Neural progenitor cell (in vitro differentiated cells): ENCODE measurements around the gene PPP2R2B. TPM values are rescaled to one million over a fixed set of nuclear protein-coding genes. Genes with fewer than 3 reads are reported as not detected.

Experiments used
- DNase-seq: peaks from one replicate; pipeline ENCODE4 v3.0.0-alpha.2; 2016; ENCODE audit warnings: low spot score
- H2AFZ ChIP-seq: fragments of 200-600 bp; sonication (generic); replicated peaks from 2 replicates; pipeline ENCODE4 v1.6.1; 2016; ENCODE audit warnings: antibody characterized with exemption
- H3F3A ChIP-seq: fragments of 200-600 bp; sonication (generic); 2 replicates; pipeline ENCODE4 v1.6.1; 2016; ENCODE audit warnings: antibody characterized with exemption, low read depth
- H3K27ac ChIP-seq: fragments of 200-600 bp; sonication (generic); 2 replicates; pipeline ENCODE4 v1.5.1; 2016; ENCODE audit warnings: mild to moderate bottlenecking
- H3K27me3 ChIP-seq: fragments of 200-600 bp; sonication (generic); 2 replicates; pipeline ENCODE4 v1.6.1; 2016; ENCODE audit warnings: mild to moderate bottlenecking, moderate library complexity
- H3K36me3 ChIP-seq: fragments of 200-600 bp; sonication (generic); 2 replicates; pipeline ENCODE4 v1.5.1; 2016
- H3K4me1 ChIP-seq: fragments of 200-600 bp; sonication (generic); 2 replicates; pipeline ENCODE4 v1.6.1; 2016; ENCODE audit warnings: mixed run types
- H3K4me2 ChIP-seq: fragments of 200-600 bp; sonication (generic); 2 replicates; pipeline ENCODE4 v1.6.1; 2016
- H3K4me3 ChIP-seq: fragments of 200-600 bp; sonication (generic); 2 replicates; pipeline ENCODE4 v1.5.1; 2016
- H3K79me2 ChIP-seq: fragments of 200-600 bp; sonication (generic); 2 replicates; pipeline ENCODE4 v1.6.1; 2016; ENCODE audit warnings: low read depth
- H3K9ac ChIP-seq: fragments of 200-600 bp; sonication (generic); 2 replicates; pipeline ENCODE4 v1.6.1; 2016
- H3K9me3 ChIP-seq: fragments of 200-600 bp; sonication (generic); 2 replicates; pipeline ENCODE4 v1.5.1; 2016; ENCODE audit warnings: low read depth
- H4K20me1 ChIP-seq: fragments of 200-600 bp; sonication (generic); 2 replicates; pipeline ENCODE4 v1.6.1; 2016; ENCODE audit warnings: low read depth
- H3K27ac Mint-ChIP-seq: 3 replicates; pipeline ENCODE4 v1.8.0; 2021; ENCODE audit warnings: mixed read lengths
- H3K27me3 Mint-ChIP-seq: 2 replicates; pipeline ENCODE4 v1.8.0; 2022; ENCODE audit warnings: low read depth, mild to moderate bottlenecking, inconsistent platforms, moderate library complexity, mixed read lengths; ENCODE audit not compliant: insufficient read depth
- H3K36me3 Mint-ChIP-seq: 3 replicates; pipeline ENCODE4 v1.8.0; 2021; ENCODE audit warnings: mixed read lengths
- H3K4me1 Mint-ChIP-seq: 3 replicates; pipeline ENCODE4 v1.8.0; 2021; ENCODE audit warnings: mixed read lengths
- H3K4me3 Mint-ChIP-seq: 3 replicates; pipeline ENCODE4 v1.8.0; 2021; ENCODE audit warnings: mild to moderate bottlenecking, moderate library complexity, mixed read lengths
- H3K9me3 Mint-ChIP-seq: 3 replicates; pipeline ENCODE4 v1.8.0; 2020; ENCODE audit warnings: mixed read lengths
- EZH2phosphoT487 ChIP-seq: fragments of 200-600 bp; sonication (generic); IDR thresholded peaks from 2 replicates; pipeline ENCODE4 v1.6.1; 2017; ENCODE audit warnings: antibody characterized with exemption
- small RNA-seq: library from RNA; depleted of rRNA; stranded (forward); fragments of <200 nt; gene quantifications from one replicate; pipeline ENCODE3, GENCODE V24; 2015
- total RNA-seq: library from RNA; depleted of rRNA; stranded (reverse); fragments of >200 nt; gene quantifications from 2 replicates; pipeline ENCODE4 v1.2.3, GENCODE V29; 2015; ENCODE audit warnings: low replicate concordance
- TF ChIP-seq, protein P1 (sequence below): fragments of 200-600 bp; sonication (generic); IDR thresholded peaks from 2 replicates; pipeline ENCODE4 v1.5.1; 2017; ENCODE audit warnings: antibody characterized with exemption, mild to moderate bottlenecking

Gene PPP2R2B
- total RNA-seq, 1 donor from 2014 or later: 26.6 TPM

DNA sequence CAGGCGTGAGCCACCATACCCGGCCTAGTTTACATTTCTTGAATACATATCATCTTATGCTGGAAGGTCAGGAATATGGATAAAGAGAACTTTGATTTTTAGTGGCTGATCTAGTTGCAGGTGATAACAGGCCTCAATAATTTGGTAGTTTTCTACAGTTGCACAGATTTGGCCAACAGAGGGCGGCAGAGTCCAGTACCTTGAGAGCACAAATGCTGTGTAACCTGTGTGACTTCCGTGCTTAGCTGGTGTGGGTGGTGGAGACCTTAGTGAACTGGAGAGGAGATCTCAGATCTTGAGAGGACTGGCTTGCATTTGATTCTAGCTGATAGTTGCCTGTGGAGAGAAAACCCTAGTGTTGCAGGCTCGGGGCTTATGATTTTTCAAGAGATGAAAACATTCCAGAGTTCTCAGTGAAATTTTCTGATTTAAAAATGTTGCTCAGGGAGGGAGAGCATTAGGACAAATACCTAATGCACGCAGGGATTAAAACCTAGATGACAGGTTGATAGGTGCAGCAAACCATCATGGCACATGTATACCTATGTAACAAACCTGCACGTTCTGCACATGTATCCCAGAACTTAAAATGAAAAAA lies 345.2 kb downstream of the PPP2R2B start:
- TF ChIP-seq, protein P1, sequence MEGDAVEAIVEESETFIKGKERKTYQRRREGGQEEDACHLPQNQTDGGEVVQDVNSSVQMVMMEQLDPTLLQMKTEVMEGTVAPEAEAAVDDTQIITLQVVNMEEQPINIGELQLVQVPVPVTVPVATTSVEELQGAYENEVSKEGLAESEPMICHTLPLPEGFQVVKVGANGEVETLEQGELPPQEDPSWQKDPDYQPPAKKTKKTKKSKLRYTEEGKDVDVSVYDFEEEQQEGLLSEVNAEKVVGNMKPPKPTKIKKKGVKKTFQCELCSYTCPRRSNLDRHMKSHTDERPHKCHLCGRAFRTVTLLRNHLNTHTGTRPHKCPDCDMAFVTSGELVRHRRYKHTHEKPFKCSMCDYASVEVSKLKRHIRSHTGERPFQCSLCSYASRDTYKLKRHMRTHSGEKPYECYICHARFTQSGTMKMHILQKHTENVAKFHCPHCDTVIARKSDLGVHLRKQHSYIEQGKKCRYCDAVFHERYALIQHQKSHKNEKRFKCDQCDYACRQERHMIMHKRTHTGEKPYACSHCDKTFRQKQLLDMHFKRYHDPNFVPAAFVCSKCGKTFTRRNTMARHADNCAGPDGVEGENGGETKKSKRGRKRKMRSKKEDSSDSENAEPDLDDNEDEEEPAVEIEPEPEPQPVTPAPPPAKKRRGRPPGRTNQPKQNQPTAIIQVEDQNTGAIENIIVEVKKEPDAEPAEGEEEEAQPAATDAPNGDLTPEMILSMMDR: peak; percentile 95
- TF ChIP-seq EZH2phosphoT487: no peak
- no peak overlapping the region for H3K27ac Mint-ChIP-seq
- no peaks in the 10 kb centered on the region for H3F3A ChIP-seq
- no peaks in the 10 kb centered on the region for H3K9me3 ChIP-seq
- no peak overlapping the region for H3K27ac ChIP-seq
- H3K36me3 ChIP-seq: no peaks in the 10 kb centered on the region
- H3K9me3 Mint-ChIP-seq: peaks cover under 1% of the 10 kb centered on the region
- no peaks in the 10 kb centered on the region for H3K4me1 ChIP-seq
- no peaks in the 10 kb centered on the region for H3K79me2 ChIP-seq
- no peak overlapping the region for H3K4me3 Mint-ChIP-seq
- H4K20me1 ChIP-seq: no peaks in the 10 kb centered on the region
- no peaks in the 10 kb centered on the region for H3K27me3 ChIP-seq
- no peak overlapping the region for H3K9ac ChIP-seq
- H3K36me3 Mint-ChIP-seq: no peaks in the 10 kb centered on the region
- peaks cover 5% of the 10 kb centered on the region for H3K27me3 Mint-ChIP-seq
- H3K4me2 ChIP-seq: no peak overlapping the region
- H3K4me3 ChIP-seq: no peak overlapping the region
- DNase-seq: peak; percentile 87
- peak overlapping the region; percentile 95 for H2AFZ ChIP-seq
- H3K4me1 Mint-ChIP-seq: peaks cover 8% of the 10 kb centered on the region

Small RNA genes within 50 kb of the gene (small RNA-seq; reads per million reads assigned to genes)
- not detected for gene RN7SL791P
